Parathyroid adenoma (tissue), 2 donors: Measurements from ENCODE around the gene TLE3.

Experiments
- H2AFZ ChIP-seq: fragments of 300-600 bp; sonication (generic); one replicate; pipeline ENCODE4 v1.7.0; 2017; ENCODE audit warnings: antibody characterized with exemption, mild to moderate bottlenecking
- H3K27ac ChIP-seq: fragments of 300-600 bp; sonication (generic); one replicate; pipeline ENCODE4 v1.7.0; 2017
- H3K27me3 ChIP-seq: fragments of 300-600 bp; sonication (generic); one replicate; pipeline ENCODE4 v1.7.0; 2017; ENCODE audit warnings: low read length; ENCODE audit not compliant: control insufficient read depth, insufficient read depth
- H3K36me3 ChIP-seq: fragments of 300-600 bp; sonication (generic); one replicate; pipeline ENCODE4 v1.7.0; 2017; ENCODE audit warnings: low read length; ENCODE audit not compliant: control insufficient read depth, insufficient read depth
- H3K4me1 ChIP-seq: fragments of 300-600 bp; sonication (generic); one replicate; pipeline ENCODE4 v1.7.0; 2017; ENCODE audit warnings: control low read depth
- H3K4me2 ChIP-seq: fragments of 300-600 bp; sonication (generic); one replicate; pipeline ENCODE4 v1.7.0; 2017; ENCODE audit warnings: low read length
- H3K4me3 ChIP-seq: fragments of 300-600 bp; sonication (generic); one replicate; pipeline ENCODE4 v1.7.0; 2017; ENCODE audit warnings: low read depth, low read length
- H3K79me2 ChIP-seq: fragments of 300-600 bp; sonication (generic); one replicate; pipeline ENCODE4 v1.7.0; 2017; ENCODE audit warnings: control low read depth
- H3K9ac ChIP-seq: fragments of 300-600 bp; sonication (generic); one replicate; pipeline ENCODE4 v1.7.0; 2017; ENCODE audit warnings: mild to moderate bottlenecking
- H3K9me3 ChIP-seq: fragments of 300-600 bp; sonication (generic); one replicate; pipeline ENCODE4 v1.7.0; 2017; ENCODE audit warnings: low read length; ENCODE audit not compliant: control insufficient read depth
- CTCF ChIP-seq: fragments of 300-600 bp; sonication (generic); IDR thresholded peaks from one replicate; pipeline ENCODE4 v1.7.0; 2017; ENCODE audit warnings: antibody characterized with exemption, mild to moderate bottlenecking
- donor health status: primary hyperparathyroidism.

TLE3 gene

GRCh38 chr15:70042553-70043214, 55.0 kb downstream of the TLE3 start:
- H3K27me3 ChIP-seq: no peaks in the 10 kb centered on the region
- no peaks in the 10 kb centered on the region for H3K4me1 ChIP-seq
- no peaks in the 10 kb centered on the region for H3K9me3 ChIP-seq
- H3K4me3 ChIP-seq: no peak overlapping the region
- no peaks in the 10 kb centered on the region for H3K79me2 ChIP-seq
- no peak overlapping the region for H3K4me2 ChIP-seq
- no peak for TF ChIP-seq CTCF
- no peak overlapping the region for H3K9ac ChIP-seq
- no peak overlapping the region for H3K27ac ChIP-seq
- no peaks in the 10 kb centered on the region for H3K36me3 ChIP-seq
- no peak overlapping the region for H2AFZ ChIP-seq

GRCh38 chr15:70039917-70040316, 57.8 kb downstream of the TLE3 start:
- Histone ChIP-seq H2AFZ (no peak overlapping the region), H3K36me3 (no peaks in the 10 kb centered on the region), H3K4me1 (no peaks in the 10 kb centered on the region), H3K27me3 (no peaks in the 10 kb centered on the region), H3K9ac (no peak overlapping the region), H3K4me2 (no peak overlapping the region), H3K79me2 (no peaks in the 10 kb centered on the region), H3K4me3 (no peak overlapping the region), H3K9me3 (no peaks in the 10 kb centered on the region), H3K27ac (no peak overlapping the region)
- no peak for TF ChIP-seq CTCF

- no peak overlapping the region for H3K9ac ChIP-seq
- no peak overlapping the region for H3K4me2 ChIP-seq
- TF ChIP-seq CTCF: no peak
- H3K4me3 ChIP-seq: no peak overlapping the region
- no peak overlapping the region for H2AFZ ChIP-seq
- H3K36me3 ChIP-seq: no peaks in the 10 kb centered on the region
- no peak overlapping the region for H3K27ac ChIP-seq
- H3K9me3 ChIP-seq: no peaks in the 10 kb centered on the region
- H3K4me1 ChIP-seq: no peaks in the 10 kb centered on the region
- H3K79me2 ChIP-seq: no peaks in the 10 kb centered on the region
- H3K27me3 ChIP-seq: no peaks in the 10 kb centered on the region
These were observed 58.9 kb downstream of the TLE3 start for GRCh38 chr15:70038730-70039392.

GRCh38 chr15:70037292-70037640, 60.5 kb downstream of the TLE3 start:
- no peak overlapping the region for H3K27ac ChIP-seq
- H2AFZ ChIP-seq: no peak overlapping the region
- no peaks in the 10 kb centered on the region for H3K36me3 ChIP-seq

More at GRCh38 chr15:70037292-70037640, 60.5 kb downstream of the TLE3 start:
- Histone ChIP-seq H3K9me3 (no peaks in the 10 kb centered on the region), H3K27me3 (no peaks in the 10 kb centered on the region), H3K79me2 (no peaks in the 10 kb centered on the region), H3K4me3 (no peak overlapping the region), H3K4me1 (peaks cover 2% of the 10 kb centered on the region), H3K4me2 (no peak overlapping the region), H3K9ac (no peak overlapping the region)
- no peak for TF ChIP-seq CTCF
